Gastroesophageal sphincter (tissue), 4 donors: ENCODE measurements around the gene TTLL5. TPM values are rescaled to one million over a fixed set of nuclear protein-coding genes. Genes with fewer than 3 reads are reported as not detected.

Source experiments
- ATAC-seq: fragments of 150-250 bp; one replicate; pipeline ENCODE4 v1.9.1; 2016; ENCODE audit warnings: mild to moderate bottlenecking, moderate library complexity
- H3K27ac ChIP-seq, 4 donors: fragments of 200-600 bp; sonication (generic) in 3 of 4; 1 replicate in 3 of 4; 2 replicates in 1 of 4; pipeline ENCODE4 v1.5.1; 2016 to 2019
- H3K27me3 ChIP-seq: fragments of 200-600 bp; sonication (generic); one replicate; pipeline ENCODE4 v1.5.1; 2019
- H3K36me3 ChIP-seq, 2 donors: fragments of 200-600 bp; sonication (generic); one replicate each; pipeline ENCODE4 v1.5.1; 2019; ENCODE audit warnings: control low read depth in 1 of 2
- H3K4me1 ChIP-seq, 3 donors: fragments of 200-600 bp; sonication (generic); 1 replicate in 2 of 3; 2 replicates in 1 of 3; pipeline ENCODE4 v1.5.1; 2016 to 2019; ENCODE audit warnings: control low read depth in 2 of 3
- H3K4me3 ChIP-seq, 2 donors: fragments of 200-600 bp; sonication (generic); one replicate each; pipeline ENCODE4 v1.5.1; 2019; ENCODE audit warnings: mild to moderate bottlenecking in 1 of 2, moderate library complexity in 1 of 2
- H3K9me3 ChIP-seq, 3 donors: fragments of 200-600 bp; sonication (generic); one replicate each; pipeline ENCODE4 v1.5.1; 2017 to 2019; ENCODE audit warnings: control low read depth in 2 of 3
- EP300 ChIP-seq: sonication (generic); formaldehyde crosslinking; IDR thresholded peaks from one replicate; pipeline ENCODE4 v1.6.1; 2017; ENCODE audit warnings: antibody characterized with exemption, mild to moderate bottlenecking
- POLR2A ChIP-seq, 2 donors: fragments of 450-650 bp; IDR thresholded peaks; one replicate each; pipeline ENCODE4 v1.6.1; 2017; ENCODE audit warnings: antibody characterized with exemption in 2 of 2, mild to moderate bottlenecking in 2 of 2, moderate library complexity in 1 of 2
- POLR2AphosphoS5 ChIP-seq: sonication (generic); formaldehyde crosslinking; IDR thresholded peaks from one replicate; pipeline ENCODE4 v1.6.1; 2017; ENCODE audit warnings: antibody characterized with exemption
- WGBS, 2 donors: methylation state at CpG; one replicate each; pipeline ENCODE4 v1.1.5; 2018; ENCODE audit warnings: low coverage in 1 of 2; 5-methylcytosine and 5-hydroxymethylcytosine counted together
- total RNA-seq, 4 donors: library from RNA; depleted of rRNA; stranded (reverse); fragments of >200 nt; gene quantifications; one replicate each; pipeline ENCODE4 v1.1.0, GENCODE V29; 2016
- TF ChIP-seq, protein P1 (sequence below), 4 experiments: fragments of 200-600 bp in 2 of 4; fragments of 450-650 bp in 2 of 4; sonication (generic) in 1 of 4; IDR thresholded peaks; one replicate each; pipeline ENCODE4 v1.5.1; 2017 to 2019; ENCODE audit warnings: antibody characterized with exemption in 4 of 4, mild to moderate bottlenecking in 2 of 4, moderate library complexity in 2 of 4

The TTLL5 gene
- total RNA-seq, 4 donors from 2014 or later = 18.1 to 30.0 (median 22.1) TPM

DNA sequence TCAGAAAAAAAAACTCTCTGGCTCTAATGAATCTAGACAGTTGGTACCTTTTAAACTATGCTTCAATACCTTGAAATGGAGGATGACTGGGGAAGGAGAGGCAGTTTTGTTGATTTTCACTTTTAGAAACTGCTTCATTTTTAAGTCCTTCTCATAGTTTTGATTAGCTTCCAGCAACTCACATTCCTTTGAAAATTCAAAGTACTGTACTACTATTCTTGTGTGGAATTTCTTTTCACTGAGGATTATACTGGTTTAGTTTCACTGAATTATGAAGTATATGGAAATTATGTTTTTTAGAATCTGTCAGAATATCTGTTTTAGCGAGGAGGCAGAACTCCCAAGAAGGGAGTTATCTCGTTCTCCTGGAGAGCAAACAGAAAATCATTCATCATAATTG lies 204.5 kb downstream of the TTLL5 start:
- ATAC-seq = no peak
- no peaks in the 10 kb centered on the region for H3K9me3 ChIP-seq
- H3K27ac ChIP-seq = peak overlapping the region in 2 of 4 donors; percentile 10 to 29
- no peaks in the 10 kb centered on the region for H3K36me3 ChIP-seq
- WGBS, 2 donors = 16 to 43% methylated on average over 2 of the region's 2 CpGs
- no peaks in the 10 kb centered on the region for H3K27me3 ChIP-seq
- TF ChIP-seq, protein P1, sequence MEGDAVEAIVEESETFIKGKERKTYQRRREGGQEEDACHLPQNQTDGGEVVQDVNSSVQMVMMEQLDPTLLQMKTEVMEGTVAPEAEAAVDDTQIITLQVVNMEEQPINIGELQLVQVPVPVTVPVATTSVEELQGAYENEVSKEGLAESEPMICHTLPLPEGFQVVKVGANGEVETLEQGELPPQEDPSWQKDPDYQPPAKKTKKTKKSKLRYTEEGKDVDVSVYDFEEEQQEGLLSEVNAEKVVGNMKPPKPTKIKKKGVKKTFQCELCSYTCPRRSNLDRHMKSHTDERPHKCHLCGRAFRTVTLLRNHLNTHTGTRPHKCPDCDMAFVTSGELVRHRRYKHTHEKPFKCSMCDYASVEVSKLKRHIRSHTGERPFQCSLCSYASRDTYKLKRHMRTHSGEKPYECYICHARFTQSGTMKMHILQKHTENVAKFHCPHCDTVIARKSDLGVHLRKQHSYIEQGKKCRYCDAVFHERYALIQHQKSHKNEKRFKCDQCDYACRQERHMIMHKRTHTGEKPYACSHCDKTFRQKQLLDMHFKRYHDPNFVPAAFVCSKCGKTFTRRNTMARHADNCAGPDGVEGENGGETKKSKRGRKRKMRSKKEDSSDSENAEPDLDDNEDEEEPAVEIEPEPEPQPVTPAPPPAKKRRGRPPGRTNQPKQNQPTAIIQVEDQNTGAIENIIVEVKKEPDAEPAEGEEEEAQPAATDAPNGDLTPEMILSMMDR (IDR thresholded peaks at IDR 0.05) = no peak
- TF ChIP-seq EP300 = no peak
- no peak for TF ChIP-seq POLR2AphosphoS5
- TF ChIP-seq POLR2A (IDR thresholded peaks at IDR 0.05) = no peak
- H3K4me1 ChIP-seq = peaks cover 14 to 56% (median 16%) of the 10 kb centered on the region in 3 donors
- no peak overlapping the region for H3K4me3 ChIP-seq

DNA sequence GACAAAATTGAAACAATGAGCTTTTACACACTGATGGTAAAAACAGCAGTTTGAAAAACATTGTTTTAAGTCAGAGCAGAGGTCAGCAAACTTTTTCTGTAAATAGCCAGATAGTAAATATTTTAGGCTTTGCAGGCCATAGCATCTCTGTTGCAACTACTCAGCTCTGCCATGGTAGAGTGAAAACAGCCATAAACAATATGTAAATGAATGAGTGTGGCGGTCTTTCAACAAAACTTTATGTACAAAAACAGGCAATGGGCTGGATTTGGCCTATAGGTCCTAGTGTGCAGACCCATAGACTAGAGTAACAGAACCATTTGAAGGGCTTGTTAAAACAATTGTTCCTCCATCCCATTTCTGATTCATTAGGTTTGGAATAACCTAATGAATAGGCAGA lies 205.9 kb downstream of the TTLL5 start:
- Histone ChIP-seq H3K4me3 (no peak overlapping the region), H3K27ac (peak overlapping the region in 2 of 4 donors; percentile 69 to 77), H3K9me3 (no peaks in the 10 kb centered on the region), H3K27me3 (no peaks in the 10 kb centered on the region), H3K36me3 (no peaks in the 10 kb centered on the region), H3K4me1 (peaks cover 9 to 44% (median 9%) of the 10 kb centered on the region in 3 donors)
- WGBS, 2 donors = 92% methylated on average over 1 of the region's 1 CpG; no CpG with 5 or more reads in 1 of the 2 donors
- TF ChIP-seq POLR2A (IDR thresholded peaks at IDR 0.05) (no peak), EP300 (no peak), POLR2AphosphoS5 (no peak)
- TF ChIP-seq, protein P1 (IDR thresholded peaks at IDR 0.05) = no peak
- ATAC-seq = no peak

DNA sequence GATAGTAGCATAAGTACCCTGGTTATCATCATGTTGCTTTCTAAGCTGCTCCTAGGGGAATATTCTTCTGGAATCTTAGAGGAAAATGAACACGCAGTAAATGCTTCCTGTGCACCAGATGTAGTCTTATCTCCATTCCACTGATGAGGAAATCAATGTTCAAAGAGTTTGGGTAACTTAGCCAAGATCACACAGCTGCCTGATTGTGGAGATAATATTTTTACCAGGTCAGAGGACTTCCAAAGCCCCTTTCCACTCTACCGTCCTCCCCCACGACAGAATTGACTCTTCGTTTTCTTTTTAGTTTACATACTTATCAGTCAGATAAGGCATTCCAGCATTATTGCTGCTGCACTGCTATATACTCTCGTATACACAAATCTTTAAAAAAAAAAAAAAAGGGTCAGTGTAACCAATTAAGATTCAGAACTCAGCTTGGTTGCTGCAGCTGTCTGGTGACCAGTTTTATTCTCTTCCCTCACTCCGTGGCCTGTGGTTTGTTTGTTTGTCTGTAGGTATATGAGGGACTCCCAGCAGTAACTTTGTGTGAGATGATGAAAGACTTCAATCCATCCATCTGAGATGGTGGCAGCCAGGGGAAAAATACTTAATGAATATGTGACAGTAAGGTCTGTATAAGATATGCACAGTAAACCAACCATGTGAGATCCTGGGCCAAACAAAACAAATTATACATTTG lies 210.3 kb downstream of the TTLL5 start:
- no peaks in the 10 kb centered on the region for H3K36me3 ChIP-seq
- no peak for ATAC-seq
- 46 to 54% methylated on average over 6 of the region's 6 CpGs for WGBS, 2 donors
- no peak overlapping the region for H3K27ac ChIP-seq
- H3K4me1 ChIP-seq = peaks cover 4 to 39% (median 4%) of the 10 kb centered on the region in 3 donors
- H3K27me3 ChIP-seq = no peaks in the 10 kb centered on the region
- H3K4me3 ChIP-seq = no peak overlapping the region
- TF ChIP-seq EP300 (no peak), POLR2AphosphoS5 (no peak), POLR2A (IDR thresholded peaks at IDR 0.05) (no peak)
- TF ChIP-seq, protein P1 (IDR thresholded peaks at IDR 0.05) = no peak
- no peaks in the 10 kb centered on the region for H3K9me3 ChIP-seq

DNA sequence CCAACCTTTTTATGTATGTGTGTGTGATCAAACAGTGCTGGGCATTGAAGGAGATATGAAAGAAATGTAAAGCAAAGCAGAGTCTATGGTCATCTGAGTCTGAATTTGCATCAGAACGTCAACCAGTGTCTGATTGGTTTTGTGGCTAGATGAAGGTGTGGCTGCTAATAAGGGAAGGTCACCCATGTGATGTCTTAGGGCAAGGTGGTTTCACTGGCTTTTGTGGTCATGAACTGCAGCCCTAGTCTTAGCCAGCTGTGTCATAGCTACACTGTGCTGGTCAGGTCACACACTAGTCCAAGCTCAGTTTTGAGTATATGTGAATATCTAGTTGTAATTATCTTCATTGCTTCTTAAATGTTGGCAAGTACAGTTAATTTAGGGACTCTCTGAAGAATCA lies 214.9 kb downstream of the TTLL5 start:
- Histone ChIP-seq H3K27ac (peak overlapping the region in 2 of 4 donors; percentile 29 to 58), H3K36me3 (no peaks in the 10 kb centered on the region), H3K27me3 (no peaks in the 10 kb centered on the region), H3K4me3 (no peak overlapping the region), H3K4me1 (peaks cover 0 to 22% (median 4%) of the 10 kb centered on the region in 3 donors), H3K9me3 (no peaks in the 10 kb centered on the region)
- ATAC-seq = no peak
- 47 to 63% methylated on average over 1 of the region's 1 CpG for WGBS, 2 donors
- TF ChIP-seq POLR2A (IDR thresholded peaks at IDR 0.05) (no peak), EP300 (no peak), POLR2AphosphoS5 (no peak)
- TF ChIP-seq, protein P1 (IDR thresholded peaks at IDR 0.05) = no peak

- peak overlapping the region; percentile 18 to 58 (median 38) for H3K27ac ChIP-seq
- H3K4me1 ChIP-seq = peaks cover 0 to 22% (median 4%) of the 10 kb centered on the region in 3 donors
- peak; percentile 34 for ATAC-seq
- H3K4me3 ChIP-seq = no peak overlapping the region
- no peaks in the 10 kb centered on the region for H3K36me3 ChIP-seq
- no peaks in the 10 kb centered on the region for H3K9me3 ChIP-seq
- H3K27me3 ChIP-seq = no peaks in the 10 kb centered on the region
- TF ChIP-seq POLR2A (IDR thresholded peaks at IDR 0.05) (no peak), EP300 (no peak), POLR2AphosphoS5 (no peak)
- TF ChIP-seq, protein P1 (IDR thresholded peaks at IDR 0.05) = no peak
- WGBS, 2 donors = 7 to 83% methylated on average over 2 of the region's 3 CpGs
Observed at GRCh38 chr14:75876530-75876929, 215.5 kb downstream of the TTLL5 start.
